ENCODE data around the gene TNNI3.

DNA sequence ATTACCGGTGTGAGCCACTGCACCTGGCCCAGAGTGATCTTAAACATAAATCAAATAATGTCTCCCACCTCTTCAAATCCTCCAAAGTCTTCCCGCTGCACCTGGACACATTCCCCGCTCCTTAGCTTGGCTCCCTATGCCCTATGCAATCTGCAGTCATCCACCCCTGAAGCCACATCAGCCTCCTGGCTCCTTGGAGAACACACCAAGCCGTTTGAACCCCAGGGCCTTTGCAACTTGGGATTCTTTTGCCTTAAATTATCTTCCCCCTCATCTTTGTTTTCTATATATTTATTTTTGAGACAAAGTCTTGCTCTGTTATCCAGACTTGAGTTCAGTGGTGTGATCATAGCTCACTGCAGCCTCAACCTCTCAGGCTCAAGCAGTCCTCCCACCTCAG lies 11.6 kb upstream of the TNNI3 start:
- no peak for TF ChIP-seq POLR2A (IDR thresholded peaks at IDR 0.05; ENCODE audit: low read depth)
- TF ChIP-seq, protein P1, sequence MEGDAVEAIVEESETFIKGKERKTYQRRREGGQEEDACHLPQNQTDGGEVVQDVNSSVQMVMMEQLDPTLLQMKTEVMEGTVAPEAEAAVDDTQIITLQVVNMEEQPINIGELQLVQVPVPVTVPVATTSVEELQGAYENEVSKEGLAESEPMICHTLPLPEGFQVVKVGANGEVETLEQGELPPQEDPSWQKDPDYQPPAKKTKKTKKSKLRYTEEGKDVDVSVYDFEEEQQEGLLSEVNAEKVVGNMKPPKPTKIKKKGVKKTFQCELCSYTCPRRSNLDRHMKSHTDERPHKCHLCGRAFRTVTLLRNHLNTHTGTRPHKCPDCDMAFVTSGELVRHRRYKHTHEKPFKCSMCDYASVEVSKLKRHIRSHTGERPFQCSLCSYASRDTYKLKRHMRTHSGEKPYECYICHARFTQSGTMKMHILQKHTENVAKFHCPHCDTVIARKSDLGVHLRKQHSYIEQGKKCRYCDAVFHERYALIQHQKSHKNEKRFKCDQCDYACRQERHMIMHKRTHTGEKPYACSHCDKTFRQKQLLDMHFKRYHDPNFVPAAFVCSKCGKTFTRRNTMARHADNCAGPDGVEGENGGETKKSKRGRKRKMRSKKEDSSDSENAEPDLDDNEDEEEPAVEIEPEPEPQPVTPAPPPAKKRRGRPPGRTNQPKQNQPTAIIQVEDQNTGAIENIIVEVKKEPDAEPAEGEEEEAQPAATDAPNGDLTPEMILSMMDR (IDR thresholded peaks at IDR 0.05): no peak
- no peak for TF ChIP-seq EP300 (IDR thresholded peaks at IDR 0.05)
- TF ChIP-seq POLR2AphosphoS5 (IDR thresholded peaks at IDR 0.05): no peak

All from esophagus muscularis mucosa (tissue), 4 donors.